Natural killer cell (primary cell): ENCODE results near the gene BTBD18. TPM values are rescaled to one million over a fixed set of nuclear protein-coding genes. Genes with fewer than 3 reads are reported as not detected.

Experiments
- ATAC-seq, 3 donors: fragments of 150-1000 bp in 2 of 3; fragments of 200-7000 bp in 1 of 3; cut with Tn5 transposase; 1 replicate in 1 of 3; 2 replicates in 2 of 3; pipeline ENCODE4 v1.10.0; 2021; ENCODE audit warnings: mild to moderate bottlenecking in 2 of 3, moderate library complexity in 2 of 3
- DNase-seq, 2 donors: peaks; one replicate each; pipeline versions ENCODE4 v3.0.0 to v3.0.0-alpha.2; 2013 to 2021; ENCODE audit warnings: mixed read lengths in 1 of 2
- H3K27ac ChIP-seq: one replicate; pipeline ENCODE4 v1.5.1; 2013; ENCODE audit warnings: mild to moderate bottlenecking, low read length
- H3K27me3 ChIP-seq: one replicate; pipeline ENCODE4 v1.6.1; 2013; ENCODE audit warnings: low read length; ENCODE audit not compliant: control insufficient read depth, insufficient read depth
- H3K36me3 ChIP-seq: one replicate; pipeline ENCODE4 v1.6.1; 2013; ENCODE audit warnings: low read length; ENCODE audit not compliant: control insufficient read depth, insufficient read depth
- H3K4me1 ChIP-seq: one replicate; pipeline ENCODE4 v1.6.1; 2013; ENCODE audit warnings: low read length; ENCODE audit not compliant: control insufficient read depth, insufficient read depth
- H3K4me3 ChIP-seq: one replicate; pipeline ENCODE4 v1.5.1; 2013; ENCODE audit warnings: low read length
- H3K9me3 ChIP-seq: one replicate; pipeline ENCODE4 v1.6.1; 2013; ENCODE audit warnings: low read length; ENCODE audit not compliant: control insufficient read depth, insufficient read depth
- H3K27ac Mint-ChIP-seq, 2 donors: one replicate each; pipeline ENCODE4 v1.8.0; 2022; ENCODE audit warnings: mild to moderate bottlenecking in 2 of 2, mixed read lengths in 2 of 2, moderate library complexity in 1 of 2
- H3K27me3 Mint-ChIP-seq, 2 donors: one replicate each; pipeline ENCODE4 v1.8.0; 2022; ENCODE audit warnings: low read depth in 2 of 2, mixed read lengths in 2 of 2
- H3K36me3 Mint-ChIP-seq: one replicate; pipeline ENCODE4 v1.8.0; 2022; ENCODE audit warnings: mixed read lengths
- H3K4me1 Mint-ChIP-seq, 2 donors: one replicate each; pipeline ENCODE4 v1.8.0; 2022; ENCODE audit warnings: mixed read lengths in 2 of 2
- H3K4me3 Mint-ChIP-seq: one replicate; pipeline ENCODE4 v1.8.0; 2022; ENCODE audit warnings: mild to moderate bottlenecking, moderate library complexity, mixed read lengths
- H3K9me3 Mint-ChIP-seq, 2 donors: one replicate each; pipeline ENCODE4 v1.8.0; 2022; ENCODE audit warnings: mixed read lengths in 2 of 2
- WGBS: methylation state at CpG from one replicate; pipeline ENCODE4 v1.1.7; 2013; ENCODE audit warnings: missing lambda C conversion rate; ENCODE audit not compliant: insufficient coverage; 5-methylcytosine and 5-hydroxymethylcytosine counted together
- intact Hi-C: fragments of 100-400 bp; cut with micrococcal nuclease; formaldehyde crosslinking; loops from one replicate; pipeline ENCODE4 v1.14.2; 2022
- total RNA-seq, 4 donors: library from RNA; stranded (reverse); fragments of 120-200 nt in 1 of 4; gene quantifications; one replicate each; pipeline versions ENCODE4 v1.2.3 to v1.2.4, GENCODE V29; 2013 to 2022
- TF ChIP-seq, protein P1 (sequence below): fragments of 200-600 bp; IDR thresholded peaks from one replicate; pipeline ENCODE4 v1.8.0; 2022; ENCODE audit warnings: antibody characterized with exemption

Gene BTBD18
- total RNA-seq, 3 donors from 2014 or later (not counting 1 experiment from before 2014, with no cell fraction given): not detected

DNA sequence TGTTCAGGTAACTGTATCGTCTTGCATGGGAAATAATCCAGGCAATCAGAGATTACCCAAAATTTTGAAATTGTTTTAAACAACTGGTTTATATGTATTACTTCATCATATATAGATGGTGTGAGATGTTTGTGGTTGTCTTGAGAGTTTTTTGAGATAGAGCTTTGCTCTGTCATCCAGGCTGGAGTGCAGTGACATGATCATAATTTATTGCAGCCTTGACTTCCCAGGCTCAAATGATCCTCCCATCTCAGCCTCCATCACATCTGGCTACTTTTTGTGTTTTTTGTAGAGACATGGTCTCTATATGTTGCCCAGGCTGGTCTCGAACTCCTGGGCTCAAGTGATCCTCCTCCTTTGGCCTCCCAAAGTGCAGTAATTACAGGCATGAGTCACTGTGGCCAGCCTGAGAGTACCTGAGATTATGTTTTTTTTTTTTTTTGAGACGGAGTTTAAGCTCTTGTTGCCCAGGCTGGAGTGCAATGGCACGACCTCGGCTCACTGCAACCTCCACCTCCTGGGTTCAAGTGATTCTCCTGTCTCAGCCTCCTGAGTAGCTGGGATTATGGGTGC, 21.5 kb upstream of the BTBD18 start:
- intact Hi-C loops: no loop called here
- Histone ChIP-seq H3K4me3 (no peak overlapping the region), H3K36me3 (no peaks in the 10 kb centered on the region), H3K27me3 (no peaks in the 10 kb centered on the region), H3K27ac (no peak overlapping the region), H3K9me3 (no peaks in the 10 kb centered on the region), H3K4me1 (no peaks in the 10 kb centered on the region)
- DNase-seq (no peak), ATAC-seq (no peak)
- Mint-ChIP-seq H3K4me3 (no peak overlapping the region), H3K4me1 (no peaks in the 10 kb centered on the region), H3K27ac (no peak overlapping the region), H3K36me3 (no peaks in the 10 kb centered on the region), H3K27me3 (no peaks in the 10 kb centered on the region), H3K9me3 (no peaks in the 10 kb centered on the region)
- TF ChIP-seq, protein P1, sequence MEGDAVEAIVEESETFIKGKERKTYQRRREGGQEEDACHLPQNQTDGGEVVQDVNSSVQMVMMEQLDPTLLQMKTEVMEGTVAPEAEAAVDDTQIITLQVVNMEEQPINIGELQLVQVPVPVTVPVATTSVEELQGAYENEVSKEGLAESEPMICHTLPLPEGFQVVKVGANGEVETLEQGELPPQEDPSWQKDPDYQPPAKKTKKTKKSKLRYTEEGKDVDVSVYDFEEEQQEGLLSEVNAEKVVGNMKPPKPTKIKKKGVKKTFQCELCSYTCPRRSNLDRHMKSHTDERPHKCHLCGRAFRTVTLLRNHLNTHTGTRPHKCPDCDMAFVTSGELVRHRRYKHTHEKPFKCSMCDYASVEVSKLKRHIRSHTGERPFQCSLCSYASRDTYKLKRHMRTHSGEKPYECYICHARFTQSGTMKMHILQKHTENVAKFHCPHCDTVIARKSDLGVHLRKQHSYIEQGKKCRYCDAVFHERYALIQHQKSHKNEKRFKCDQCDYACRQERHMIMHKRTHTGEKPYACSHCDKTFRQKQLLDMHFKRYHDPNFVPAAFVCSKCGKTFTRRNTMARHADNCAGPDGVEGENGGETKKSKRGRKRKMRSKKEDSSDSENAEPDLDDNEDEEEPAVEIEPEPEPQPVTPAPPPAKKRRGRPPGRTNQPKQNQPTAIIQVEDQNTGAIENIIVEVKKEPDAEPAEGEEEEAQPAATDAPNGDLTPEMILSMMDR: no peak
- 87% methylated on average over 4 of the region's 5 CpGs for whole genome bisulfite sequencing

DNA sequence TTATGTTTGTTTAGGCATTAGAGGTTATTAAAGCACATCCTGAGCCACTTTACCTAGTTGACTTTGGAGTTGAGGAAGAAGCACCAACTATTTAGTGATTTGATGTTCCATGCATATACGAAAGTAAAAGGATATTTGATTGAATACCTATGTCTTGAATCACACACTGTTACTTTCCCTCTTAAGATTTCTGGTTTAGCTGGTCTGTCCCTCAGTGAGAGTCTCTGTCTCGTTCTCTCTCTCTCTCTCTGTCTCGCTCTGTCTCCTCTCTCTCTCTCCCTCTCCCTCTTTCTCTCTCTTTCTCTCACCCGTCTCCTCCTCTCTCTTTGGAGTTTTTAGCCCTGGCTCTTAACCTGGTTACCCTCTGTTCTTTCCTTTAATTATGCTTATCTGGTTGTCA, 20.9 kb upstream of the BTBD18 start:
- Mint-ChIP-seq H3K36me3 (no peaks in the 10 kb centered on the region), H3K9me3 (no peaks in the 10 kb centered on the region), H3K27ac (no peak overlapping the region), H3K4me1 (no peaks in the 10 kb centered on the region), H3K27me3 (no peaks in the 10 kb centered on the region), H3K4me3 (no peak overlapping the region)
- Histone ChIP-seq H3K9me3 (no peaks in the 10 kb centered on the region), H3K4me1 (no peaks in the 10 kb centered on the region), H3K27me3 (no peaks in the 10 kb centered on the region), H3K4me3 (no peak overlapping the region), H3K36me3 (no peaks in the 10 kb centered on the region), H3K27ac (no peak overlapping the region)
- TF ChIP-seq, protein P1: no peak
- 89% methylated on average over 4 of the region's 4 CpGs for WGBS
- intact Hi-C loops: no loop called here
- ATAC-seq: no peak
- no peak for DNase-seq

DNA sequence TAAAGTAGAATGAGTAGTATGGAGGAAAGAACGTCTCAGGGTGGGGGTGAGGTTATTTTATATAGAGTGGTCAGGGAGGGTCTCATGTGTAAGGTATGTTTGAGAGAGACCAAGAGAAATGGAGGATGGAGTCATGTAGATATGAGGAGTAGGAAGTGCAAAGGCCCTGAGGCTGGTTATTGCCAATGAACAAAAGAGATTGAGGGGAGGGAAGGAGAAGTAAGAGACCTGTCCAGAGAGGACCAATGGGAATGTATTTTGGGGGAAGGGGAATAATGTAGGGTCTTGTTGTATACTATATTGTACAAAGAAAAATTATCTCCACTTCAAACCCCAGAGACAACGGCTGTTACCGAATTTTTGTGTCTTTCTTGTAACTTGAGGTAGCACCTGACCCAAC, 19.7 kb upstream of the BTBD18 start:
- H3K9me3 Mint-ChIP-seq: no peaks in the 10 kb centered on the region
- DNase-seq: no peak
- no peaks in the 10 kb centered on the region for H3K27me3 ChIP-seq
- no peaks in the 10 kb centered on the region for H3K27me3 Mint-ChIP-seq
- H3K4me1 ChIP-seq: no peaks in the 10 kb centered on the region
- H3K36me3 ChIP-seq: no peaks in the 10 kb centered on the region
- H3K9me3 ChIP-seq: no peaks in the 10 kb centered on the region
- intact Hi-C loops: no loop called here
- H3K27ac ChIP-seq: no peak overlapping the region
- ATAC-seq: no peak
- no peak overlapping the region for H3K27ac Mint-ChIP-seq
- WGBS: 87% methylated on average over 1 of the region's 3 CpGs
- H3K4me3 ChIP-seq: no peak overlapping the region
- no peaks in the 10 kb centered on the region for H3K36me3 Mint-ChIP-seq
- H3K4me1 Mint-ChIP-seq: no peaks in the 10 kb centered on the region
- H3K4me3 Mint-ChIP-seq: no peak overlapping the region
- TF ChIP-seq, protein P1: no peak

DNA sequence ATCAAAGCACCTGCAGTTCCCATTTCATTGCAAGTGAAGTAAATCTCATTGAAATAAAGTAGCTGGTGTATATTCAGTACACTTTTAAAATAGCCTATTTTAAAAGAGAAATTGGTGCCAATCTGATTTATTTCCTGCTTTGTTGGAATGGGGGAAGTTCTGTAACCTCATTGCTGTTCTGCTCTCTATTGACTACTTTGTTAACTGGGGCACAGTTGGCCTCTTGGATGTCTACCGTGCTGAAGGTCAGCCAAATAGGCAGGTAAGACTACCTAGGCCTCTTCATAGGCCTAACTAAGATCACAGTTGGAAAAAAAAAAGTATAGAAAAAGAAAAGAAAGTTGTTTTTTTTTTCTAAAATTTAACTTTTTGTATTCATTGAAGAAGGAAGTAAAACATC, 19.2 kb upstream of the BTBD18 start:
- TF ChIP-seq, protein P1: no peak
- no peak overlapping the region for H3K27ac ChIP-seq
- no peaks in the 10 kb centered on the region for H3K4me1 Mint-ChIP-seq
- no peak overlapping the region for H3K27ac Mint-ChIP-seq
- H3K4me3 ChIP-seq: no peak overlapping the region
- H3K27me3 Mint-ChIP-seq: no peaks in the 10 kb centered on the region
- DNase-seq: no peak
- H3K36me3 ChIP-seq: no peaks in the 10 kb centered on the region
- 18% methylated on average over 1 of the region's 1 CpG for WGBS
- no peaks in the 10 kb centered on the region for H3K4me1 ChIP-seq
- H3K9me3 ChIP-seq: no peaks in the 10 kb centered on the region
- no peaks in the 10 kb centered on the region for H3K36me3 Mint-ChIP-seq
- no peak for ATAC-seq
- no peaks in the 10 kb centered on the region for H3K9me3 Mint-ChIP-seq
- intact Hi-C loops: no loop called here
- no peaks in the 10 kb centered on the region for H3K27me3 ChIP-seq
- H3K4me3 Mint-ChIP-seq: no peak overlapping the region
